ENCODE measurements around the gene VWA7. TPM values are rescaled to one million over a fixed set of nuclear protein-coding genes. Genes with fewer than 3 reads are reported as not detected.

Gene VWA7
- total and polyA plus RNA-seq, 2 donors from 2014 or later = 10.2 to 32.5 TPM

GRCh38 chr6:31729515-31729978, 47.6 kb downstream of the VWA7 start:
- peak overlapping the region; percentile 67 to 98 (median 92) for H3K9ac ChIP-seq (ENCODE audit: low read length in 3 of 3)
- H3K9me3 ChIP-seq (ENCODE audit: control insufficient read depth in 2 of 3, insufficient read depth in 1 of 3, low read length in 3 of 3) = no peaks in the 10 kb centered on the region
- TF ChIP-seq CTCF (IDR thresholded peaks at IDR 0.05; ENCODE audit: borderline replicate concordance, extremely low read depth, insufficient read depth) = peak; percentile 72
- peak overlapping the region; percentile 94 to 98 (median 95) for H3K4me3 ChIP-seq (ENCODE audit: low read length in 3 of 3)
- peaks cover 7 to 52% (median 26%) of the 10 kb centered on the region in 3 donors for H3K36me3 ChIP-seq (ENCODE audit: control insufficient read depth in 2 of 3, insufficient read depth in 3 of 3, low read length in 3 of 3)
- DNase-seq (peak; percentile 95 to 97 (median 97)), FAIRE-seq (no peak)
- intact Hi-C loops (cut with DNase I) = no loop called here
- peaks cover 0 to 18% (median 0%) of the 10 kb centered on the region in 3 donors for H3K4me1 ChIP-seq (ENCODE audit: control insufficient read depth in 2 of 3, insufficient read depth in 2 of 3, low read depth in 1 of 3, low read length in 3 of 3)
- no peaks in the 10 kb centered on the region for H3K27me3 ChIP-seq (ENCODE audit: control insufficient read depth, insufficient read depth, low read length)
- peak overlapping the region; percentile 99 for H3K27ac ChIP-seq (ENCODE audit: low read depth in 2 of 2, low read length in 2 of 2)

GRCh38 chr6:31728767-31729514, 48.2 kb downstream of the VWA7 start, which contains the start of gene DDAH2:
Gene DDAH2, minus strand, starts transcription at chr6:31729299. Its CDS starts 138 bp downstream, at chr6:31729161.
- Histone ChIP-seq H3K9ac (ENCODE audit: low read length in 3 of 3) (peak within 1 kb of the TSS; percentile 67 to 98 (median 92)), H3K4me3 (ENCODE audit: low read length in 3 of 3) (peak within 1 kb of the TSS; percentile 94 to 98 (median 95)), H3K36me3 (ENCODE audit: control insufficient read depth in 2 of 3, insufficient read depth in 3 of 3, low read length in 3 of 3) (peaks cover 7 to 52% (median 26%) of the 10 kb centered on the region in 3 donors), H3K9me3 (ENCODE audit: control insufficient read depth in 2 of 3, insufficient read depth in 1 of 3, low read length in 3 of 3) (no peaks in the 10 kb centered on the region), H3K27me3 (ENCODE audit: control insufficient read depth, insufficient read depth, low read length) (no peaks in the 10 kb centered on the region), H3K4me1 (ENCODE audit: control insufficient read depth in 2 of 3, insufficient read depth in 2 of 3, low read depth in 1 of 3, low read length in 3 of 3) (peaks cover 0 to 12% (median 0%) of the 10 kb centered on the region in 3 donors), H3K27ac (ENCODE audit: low read depth in 2 of 2, low read length in 2 of 2) (peak within 1 kb of the TSS; percentile 99)
- intact Hi-C loops (cut with DNase I) = no loop called here
- no peak for FAIRE-seq
- TF ChIP-seq CTCF (IDR thresholded peaks at IDR 0.05; ENCODE audit: borderline replicate concordance, extremely low read depth, insufficient read depth) = no peak
- peak in 3 of 5 donors; percentile 25 to 81 (median 79) for DNase-seq

GRCh38 chr6:31727717-31728671, 49.1 kb downstream of the VWA7 start:
- intact Hi-C loops (cut with DNase I) = no loop called here
- Histone ChIP-seq H3K4me3 (ENCODE audit: low read length in 3 of 3) (peak overlapping the region; percentile 94 to 98 (median 95)), H3K9ac (ENCODE audit: low read length in 3 of 3) (peak overlapping the region in 2 of 3 donors; percentile 49 to 92), H3K36me3 (ENCODE audit: control insufficient read depth in 2 of 3, insufficient read depth in 3 of 3, low read length in 3 of 3) (peaks cover 7 to 42% (median 24%) of the 10 kb centered on the region in 3 donors), H3K9me3 (ENCODE audit: control insufficient read depth in 2 of 3, insufficient read depth in 1 of 3, low read length in 3 of 3) (no peaks in the 10 kb centered on the region), H3K27me3 (ENCODE audit: control insufficient read depth, insufficient read depth, low read length) (no peaks in the 10 kb centered on the region), H3K4me1 (ENCODE audit: control insufficient read depth in 2 of 3, insufficient read depth in 2 of 3, low read depth in 1 of 3, low read length in 3 of 3) (peaks cover 0 to 12% (median 0%) of the 10 kb centered on the region in 3 donors), H3K27ac (ENCODE audit: low read depth in 2 of 2, low read length in 2 of 2) (peak overlapping the region; percentile 99)
- FAIRE-seq (no peak), DNase-seq (peak in 2 of 5 donors; percentile 67 to 81)
- no peak for TF ChIP-seq CTCF (IDR thresholded peaks at IDR 0.05; ENCODE audit: borderline replicate concordance, extremely low read depth, insufficient read depth)
